HCT116 (cell line): ENCODE data around the gene CNGA3. TPM values are rescaled to one million over a fixed set of nuclear protein-coding genes. Genes with fewer than 3 reads are reported as not detected.

Experiments
- ATAC-seq: fragments of 200-7000 bp; cut with Tn5 transposase; 2 replicates; pipeline ENCODE4 v1.9.1; 2020; ENCODE audit warnings: mild to moderate bottlenecking, moderate library complexity
- BruUV-seq: library from RNA; stranded (reverse); fragments of 400-500 nt; replicated peaks from 2 replicates; lab custom pipeline; 2021; lab: Mats Ljungman, UMichigan
- CTCF ChIA-PET: fragments of 300-600 bp; sonication (Branson Sonifier 250); formaldehyde crosslinking; loops from one replicate; lab custom pipeline; 2021; ENCODE audit warnings: antibody characterized with exemption; lab: Charles Lee
- POLR2A ChIA-PET: fragments of 300-600, 350-600 bp; sonication (Branson Sonifier 250); formaldehyde crosslinking; loops from one replicate; lab custom pipeline; 2021; ENCODE audit warnings: antibody characterized with exemption; lab: Charles Lee
- RAD21 ChIA-PET, 2 experiments: fragments of 300-600 bp; sonication (Branson Sonifier 250); formaldehyde crosslinking; loops; one replicate each; lab custom pipeline; 2023; ENCODE audit warnings: low total read pairs in 2 of 2; ENCODE audit not compliant: uncharacterized antibody in 2 of 2, unreplicated experiment in 2 of 2, low non-redundant PET in 1 of 2; lab: Charles Lee
- DNase-seq: peaks from one replicate; pipeline ENCODE4 v3.0.0-alpha.2; 2010; ENCODE audit warnings: low read depth, low spot score
- H2AFZ ChIP-seq: fragments of 200-600 bp; shearing (Covaris generic), sonication (generic); 2 replicates; pipeline ENCODE4 v1.6.1; 2017; ENCODE audit warnings: low read depth, mixed run types, mixed read lengths, antibody characterized with exemption, low read length; ENCODE audit not compliant: poor library complexity, severe bottlenecking
- H3K27ac ChIP-seq: 2 replicates; pipeline ENCODE4 v1.5.1; 2012; ENCODE audit warnings: low read depth, low read length
- H3K27me3 ChIP-seq: fragments of 200-600 bp; sonication (generic); 2 replicates; pipeline ENCODE4 v1.6.1; 2016; ENCODE audit warnings: mixed run types, low read length, mixed read lengths; ENCODE audit not compliant: insufficient read depth
- H3K36me3 ChIP-seq, 2 experiments: fragments of 200-500 bp in 1 of 2; fragments of 200-600 bp in 1 of 2; sonication (Bioruptor generic) in 1 of 2; sonication (generic) in 1 of 2; 2 replicates each; pipeline versions ENCODE4 v1.5.1 to v1.6.1; 2014 to 2016; ENCODE audit warnings: low read length in 2 of 2, inconsistent platforms in 1 of 2, mixed read lengths in 1 of 2, mixed run types in 1 of 2; ENCODE audit not compliant: insufficient read depth in 2 of 2, control insufficient read depth in 1 of 2
- H3K4me1 ChIP-seq, 2 experiments: fragments of 200-600 bp in 1 of 2; sonication (generic) in 1 of 2; 2 replicates each; pipeline versions ENCODE4 v1.5.1 to v1.6.1; 2012 to 2017; ENCODE audit warnings: low read length in 2 of 2, inconsistent platforms in 1 of 2, mild to moderate bottlenecking in 1 of 2, mixed read lengths in 1 of 2, mixed run types in 1 of 2, moderate library complexity in 1 of 2; ENCODE audit not compliant: insufficient read depth in 2 of 2, control insufficient read depth in 1 of 2
- H3K4me2 ChIP-seq: fragments of 200-600 bp; sonication (generic); 2 replicates; pipeline ENCODE4 v1.6.1; 2017; ENCODE audit warnings: mixed run types, low read length, mixed read lengths
- H3K4me3 ChIP-seq, 2 experiments: fragments of 200-600 bp in 1 of 2; sonication (generic) in 1 of 2; replicated peaks in 1 of 2; 2 replicates each; pipeline ENCODE4 v1.5.1; 2011 to 2016; ENCODE audit warnings: low read length in 2 of 2, control low read depth in 1 of 2, low read depth in 1 of 2, mild to moderate bottlenecking in 1 of 2, mixed read lengths in 1 of 2, mixed run types in 1 of 2
- H3K79me2 ChIP-seq: fragments of 200-600 bp; sonication (generic); 2 replicates; pipeline ENCODE4 v1.6.1; 2017; ENCODE audit warnings: mild to moderate bottlenecking, mixed run types, low read length, moderate library complexity, mixed read lengths; ENCODE audit not compliant: insufficient read depth
- H3K9ac ChIP-seq: fragments of 200-600 bp; sonication (generic); 2 replicates; pipeline ENCODE4 v1.6.1; 2016; ENCODE audit warnings: low read length, mixed read lengths
- H3K9me2 ChIP-seq: fragments of 200-600 bp; sonication (generic), shearing (Covaris generic); 2 replicates; pipeline ENCODE4 v1.6.1; 2017; ENCODE audit warnings: mixed run types, mild to moderate bottlenecking, moderate library complexity; ENCODE audit not compliant: insufficient read depth
- H3K9me3 ChIP-seq, 2 experiments: fragments of 200-500 bp in 1 of 2; fragments of 200-600 bp in 1 of 2; sonication (Bioruptor generic) in 1 of 2; sonication (generic) in 1 of 2; 2 replicates each; pipeline ENCODE4 v1.6.1; 2014 to 2017; ENCODE audit warnings: low read length in 2 of 2, mixed read lengths in 2 of 2, inconsistent platforms in 1 of 2, low read depth in 1 of 2, mild to moderate bottlenecking in 1 of 2, mixed run types in 1 of 2, moderate library complexity in 1 of 2; ENCODE audit not compliant: control insufficient read depth in 1 of 2, insufficient read depth in 1 of 2
- H4K20me1 ChIP-seq: fragments of 200-600 bp; sonication (generic), shearing (Covaris generic); 2 replicates; pipeline ENCODE4 v1.6.1; 2017; ENCODE audit warnings: mixed run types, mild to moderate bottlenecking, moderate library complexity; ENCODE audit not compliant: insufficient read depth
- EGR1 ChIP-seq: IDR thresholded peaks from 2 replicates; pipeline ENCODE4 v1.6.1; 2012; ENCODE audit warnings: low read depth
- EZH2 ChIP-seq: fragments of 200-600 bp; sonication (generic); IDR thresholded peaks from 2 replicates; pipeline ENCODE4 v1.6.1; 2017; ENCODE audit warnings: antibody characterized with exemption, mixed run types
- FOSL1 ChIP-seq: IDR thresholded peaks from 2 replicates; pipeline ENCODE4 v1.6.1; 2012; ENCODE audit warnings: low read depth
- JUND ChIP-seq: IDR thresholded peaks from 2 replicates; pipeline ENCODE4 v1.6.1; 2012
- POLR2A ChIP-seq: IDR thresholded peaks from 2 replicates; pipeline ENCODE4 v1.7.0; 2011; ENCODE audit warnings: borderline replicate concordance; ENCODE audit not compliant: insufficient read depth, insufficient read length; ENCODE audit errors: extremely low read depth
- RAD21 ChIP-seq: IDR thresholded peaks from 2 replicates; pipeline ENCODE4 v1.6.1; 2012; ENCODE audit warnings: low read depth, mild to moderate bottlenecking
- SIN3A ChIP-seq: IDR thresholded peaks from 2 replicates; pipeline ENCODE4 v1.6.1; 2012; ENCODE audit warnings: low read depth
- SP1 ChIP-seq: IDR thresholded peaks from 2 replicates; pipeline ENCODE4 v1.6.1; 2012; ENCODE audit warnings: low read depth
- YY1 ChIP-seq: IDR thresholded peaks from 2 replicates; pipeline ENCODE4 v1.6.1; 2011; ENCODE audit warnings: low read length, low read depth, moderate library complexity, mild to moderate bottlenecking; ENCODE audit not compliant: insufficient replicate concordance; ENCODE audit errors: extremely low read depth
- ZNF274 ChIP-seq: fragments of 200-500 bp; sonication (Bioruptor generic); IDR thresholded peaks from 2 replicates; pipeline ENCODE4 v1.6.1; 2014; ENCODE audit warnings: mild to moderate bottlenecking, low read depth, low read length, inconsistent platforms
- intact Hi-C: fragments of 100-400 bp; cut with micrococcal nuclease; formaldehyde crosslinking; loops from 2 replicates; pipeline ENCODE4 v1.10.0; 2022
- total RNA-seq: library from RNA; stranded (reverse); gene quantifications from one replicate; pipeline ENCODE4 v1.2.1, GENCODE V29; 2021; ENCODE audit not compliant: unreplicated experiment
- TF ChIP-seq, protein P1 (sequence below): IDR thresholded peaks from 2 replicates; pipeline ENCODE4 v1.6.1; 2011; ENCODE audit warnings: mild to moderate bottlenecking, low read length, moderate library complexity; ENCODE audit not compliant: insufficient replicate concordance; ENCODE audit errors: extremely low read depth
- TF ChIP-seq, protein P2 (sequence below): IDR thresholded peaks from 2 replicates; pipeline ENCODE4 v1.6.1; 2012

The CNGA3 gene
- total RNA-seq, 1 experiment from 2014 or later = not detected

DNA sequence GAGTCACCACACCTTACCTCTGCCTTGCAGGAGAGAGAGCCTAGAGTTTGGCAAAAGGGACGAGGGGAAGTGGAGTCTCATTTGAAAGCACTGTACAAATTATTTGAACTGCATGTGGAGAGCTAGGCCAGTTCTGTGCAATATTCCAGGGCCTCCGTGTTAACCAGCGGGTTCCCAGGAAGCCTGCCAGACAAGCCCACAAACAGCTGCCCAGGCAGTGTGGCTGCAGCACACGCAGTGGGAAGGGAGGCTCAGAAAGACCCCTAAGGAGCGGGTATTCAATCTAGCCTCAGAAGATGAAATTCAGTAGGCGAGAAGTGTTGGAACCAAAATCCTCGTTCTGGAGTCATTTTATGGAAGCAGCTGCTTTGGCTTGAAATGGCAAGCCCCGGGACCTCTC, 30.7 kb downstream of the CNGA3 start (continued):
- no peak for TF ChIP-seq YY1
- TF ChIP-seq, protein P1, sequence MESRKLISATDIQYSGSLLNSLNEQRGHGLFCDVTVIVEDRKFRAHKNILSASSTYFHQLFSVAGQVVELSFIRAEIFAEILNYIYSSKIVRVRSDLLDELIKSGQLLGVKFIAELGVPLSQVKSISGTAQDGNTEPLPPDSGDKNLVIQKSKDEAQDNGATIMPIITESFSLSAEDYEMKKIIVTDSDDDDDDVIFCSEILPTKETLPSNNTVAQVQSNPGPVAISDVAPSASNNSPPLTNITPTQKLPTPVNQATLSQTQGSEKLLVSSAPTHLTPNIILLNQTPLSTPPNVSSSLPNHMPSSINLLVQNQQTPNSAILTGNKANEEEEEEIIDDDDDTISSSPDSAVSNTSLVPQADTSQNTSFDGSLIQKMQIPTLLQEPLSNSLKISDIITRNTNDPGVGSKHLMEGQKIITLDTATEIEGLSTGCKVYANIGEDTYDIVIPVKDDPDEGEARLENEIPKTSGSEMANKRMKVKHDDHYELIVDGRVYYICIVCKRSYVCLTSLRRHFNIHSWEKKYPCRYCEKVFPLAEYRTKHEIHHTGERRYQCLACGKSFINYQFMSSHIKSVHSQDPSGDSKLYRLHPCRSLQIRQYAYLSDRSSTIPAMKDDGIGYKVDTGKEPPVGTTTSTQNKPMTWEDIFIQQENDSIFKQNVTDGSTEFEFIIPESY = no peak
- no peak for TF ChIP-seq POLR2A
- no peak for TF ChIP-seq SIN3A
- no peak for TF ChIP-seq JUND
- no peak for TF ChIP-seq EGR1
- no peak for TF ChIP-seq SP1

DNA sequence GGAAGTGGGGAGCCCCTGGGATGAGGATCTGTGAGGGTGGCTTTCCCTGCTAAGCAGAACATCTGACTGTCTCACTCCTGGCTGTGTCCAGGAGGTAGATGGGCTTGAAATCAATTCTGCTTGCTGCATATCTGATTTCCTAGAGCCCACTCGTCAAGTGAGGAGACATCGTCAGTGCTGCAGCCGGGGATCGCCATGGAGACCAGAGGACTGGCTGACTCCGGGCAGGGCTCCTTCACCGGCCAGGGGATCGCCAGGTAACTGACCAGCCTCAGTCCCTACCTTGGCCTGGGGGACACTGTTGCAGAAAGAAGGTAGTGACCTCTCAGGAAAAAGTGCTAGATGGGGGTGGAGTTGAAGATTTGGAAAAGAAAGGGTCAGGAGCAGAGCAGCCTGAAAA, 31.3 kb downstream of the CNGA3 start:
- ChIA-PET CTCF (interaction anchor here (0.6 kb wide), 1 partner anchor 61 kb away, joined by 3 read pairs; no protein-coding TSS in a partner anchor), POLR2A (no interaction called here), RAD21 (no interaction called here)
- H3K4me2 ChIP-seq = no peak overlapping the region
- no peaks in the 10 kb centered on the region for H3K9me3 ChIP-seq
- H3K4me1 ChIP-seq = no peaks in the 10 kb centered on the region
- H3K9me2 ChIP-seq = no peaks in the 10 kb centered on the region
- no peaks in the 10 kb centered on the region for H3K27me3 ChIP-seq
- no peak overlapping the region for H2AFZ ChIP-seq
- no peak overlapping the region for H3K4me3 ChIP-seq
- H3K36me3 ChIP-seq = no peaks in the 10 kb centered on the region
- H3K9ac ChIP-seq = no peak overlapping the region
- DNase-seq (no peak), ATAC-seq (no peak)
- no TSS peak for BruUV-seq
- H3K27ac ChIP-seq = no peak overlapping the region
- TF ChIP-seq FOSL1 = no peak
- TF ChIP-seq EZH2 = no peak
- TF ChIP-seq, protein P2, sequence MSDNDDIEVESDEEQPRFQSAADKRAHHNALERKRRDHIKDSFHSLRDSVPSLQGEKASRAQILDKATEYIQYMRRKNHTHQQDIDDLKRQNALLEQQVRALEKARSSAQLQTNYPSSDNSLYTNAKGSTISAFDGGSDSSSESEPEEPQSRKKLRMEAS = no peak
- TF ChIP-seq RAD21 = no peak
- TF ChIP-seq SP1 = no peak
- no peak for TF ChIP-seq ZNF274
- intact Hi-C loops = no loop called here
- no peaks in the 10 kb centered on the region for H4K20me1 ChIP-seq
- H3K79me2 ChIP-seq = no peaks in the 10 kb centered on the region
